B cell (primary cell): ENCODE measurements around the gene TSHZ1. TPM values are rescaled to one million over a fixed set of nuclear protein-coding genes. Genes with fewer than 3 reads are reported as not detected.

Experiments
- ATAC-seq: fragments of 200-7000 bp; cut with Tn5 transposase; one replicate; pipeline ENCODE4 v1.10.0; 2021; ENCODE audit warnings: low read depth, mild to moderate bottlenecking, moderate number of reproducible peaks, moderate library complexity
- CTCF ChIA-PET: fragments of 350-600 bp; sonication (Branson Sonifier 250); formaldehyde crosslinking; loops from one replicate; lab custom pipeline; 2021; ENCODE audit warnings: antibody characterized with exemption, inconsistent platforms; lab: Charles Lee
- POLR2A ChIA-PET: fragments of 350-600 bp; sonication (Branson Sonifier 250); formaldehyde crosslinking; loops from one replicate; lab custom pipeline; 2021; ENCODE audit warnings: antibody characterized with exemption; lab: Charles Lee
- DNase-seq: peaks from one replicate; pipeline ENCODE4 v3.0.0; 2013
- H2AFZ ChIP-seq: 2 replicates; pipeline ENCODE4 v1.6.1; 2012; ENCODE audit warnings: mild to moderate bottlenecking, low read depth, low read length; ENCODE audit not compliant: insufficient read depth, poor library complexity, severe bottlenecking
- H3K27ac ChIP-seq, 2 donors: 1 replicate in 1 of 2; 2 replicates in 1 of 2; pipeline ENCODE4 v1.5.1; 2012 to 2013; ENCODE audit warnings: low read length in 2 of 2, mild to moderate bottlenecking in 2 of 2, moderate library complexity in 1 of 2
- H3K27me3 ChIP-seq, 4 experiments: fragments of 200-600 bp in 1 of 4; sonication (generic) in 1 of 4; replicated peaks in 1 of 4; 1 replicate in 2 of 4; 2 replicates in 2 of 4; pipeline versions ENCODE4 v1.6.1 to v1.7.0; 2013 to 2016; ENCODE audit warnings: low read length in 3 of 4, mild to moderate bottlenecking in 2 of 4, mixed read lengths in 1 of 4, moderate library complexity in 1 of 4; ENCODE audit not compliant: insufficient read depth in 4 of 4, control insufficient read depth in 3 of 4; ENCODE audit errors: control extremely low read depth in 1 of 4
- H3K36me3 ChIP-seq, 2 experiments: replicated peaks in 1 of 2; 1 replicate in 1 of 2; 2 replicates in 1 of 2; pipeline versions ENCODE4 v1.6.1 to v1.7.1; 2013; ENCODE audit warnings: low read length in 1 of 2; ENCODE audit not compliant: insufficient read depth in 2 of 2, control insufficient read depth in 1 of 2; ENCODE audit errors: control extremely low read depth in 1 of 2, extremely low read depth in 1 of 2
- H3K4me1 ChIP-seq, 2 donors: fragments of 200-600 bp in 1 of 2; sonication (generic) in 1 of 2; 1 replicate in 1 of 2; 2 replicates in 1 of 2; pipeline versions ENCODE4 v1.5.1 to v1.6.1; 2013 to 2017; ENCODE audit warnings: low read length in 2 of 2; ENCODE audit not compliant: control insufficient read depth in 2 of 2, insufficient read depth in 2 of 2
- H3K4me2 ChIP-seq: replicated peaks from 2 replicates; pipeline ENCODE3; 2012; ENCODE audit warnings: mild to moderate bottlenecking, low read depth, low read length; ENCODE audit not compliant: poor library complexity, severe bottlenecking
- H3K4me3 ChIP-seq, 5 experiments: fragments of 200-600 bp in 1 of 5; sonication (generic) in 1 of 5; 1 replicate in 3 of 5; 2 replicates in 2 of 5; pipeline versions ENCODE4 v1.5.1 to v1.7.0; 2011 to 2016; ENCODE audit warnings: low read length in 4 of 5, mild to moderate bottlenecking in 4 of 5, low read depth in 2 of 5, control low read depth in 1 of 5, moderate library complexity in 1 of 5; ENCODE audit not compliant: insufficient read depth in 1 of 5; ENCODE audit errors: control extremely low read depth in 1 of 5, extremely low read depth in 1 of 5
- H3K79me2 ChIP-seq: fragments of 200-600 bp; sonication (generic); one replicate; pipeline ENCODE4 v1.6.0; 2016; ENCODE audit warnings: low read length; ENCODE audit not compliant: control insufficient read depth, insufficient read depth
- H3K9ac ChIP-seq: fragments of 200-600 bp; sonication (generic); 2 replicates; pipeline ENCODE4 v1.6.1; 2017; ENCODE audit warnings: mild to moderate bottlenecking, low read length, moderate library complexity
- H3K9me3 ChIP-seq, 3 donors: one replicate each; pipeline versions ENCODE4 v1.6.1 to v1.7.1; 2013; ENCODE audit warnings: low read length in 2 of 3; ENCODE audit not compliant: control insufficient read depth in 2 of 3, insufficient read depth in 1 of 3; ENCODE audit errors: control extremely low read depth in 1 of 3
- H4K20me1 ChIP-seq: 2 replicates; pipeline ENCODE4 v1.6.0; 2012; ENCODE audit warnings: mild to moderate bottlenecking, low read length; ENCODE audit not compliant: insufficient read depth, control insufficient read depth, poor library complexity, severe bottlenecking
- H3K27ac Mint-ChIP-seq: one replicate; pipeline ENCODE4 v1.8.0; 2021; ENCODE audit warnings: mixed read lengths
- H3K27me3 Mint-ChIP-seq: one replicate; pipeline ENCODE4 v1.8.0; 2021; ENCODE audit warnings: mixed read lengths
- H3K4me1 Mint-ChIP-seq: one replicate; pipeline ENCODE4 v1.8.0; 2021; ENCODE audit warnings: mixed read lengths
- H3K4me3 Mint-ChIP-seq: one replicate; pipeline ENCODE4 v1.8.0; 2021; ENCODE audit warnings: mixed read lengths
- H3K9me3 Mint-ChIP-seq: one replicate; pipeline ENCODE4 v1.8.0; 2022; ENCODE audit warnings: mixed read lengths; ENCODE audit not compliant: insufficient read depth
- CTCF ChIP-seq: fragments of 200-600 bp; IDR thresholded peaks from one replicate; pipeline ENCODE4 v1.8.0; 2022; ENCODE audit warnings: antibody characterized with exemption, mild to moderate bottlenecking
- EZH2 ChIP-seq: IDR thresholded peaks from 2 replicates; pipeline ENCODE4 v1.6.1; 2012; ENCODE audit warnings: borderline replicate concordance, low read depth, mild to moderate bottlenecking, moderate library complexity, low read length; ENCODE audit not compliant: insufficient read depth, poor library complexity, severe bottlenecking
- WGBS: methylation state at CpG from one replicate; pipeline ENCODE4 v1.1.5; 2013; ENCODE audit warnings: missing lambda C conversion rate; ENCODE audit not compliant: insufficient coverage; 5-methylcytosine and 5-hydroxymethylcytosine counted together
- intact Hi-C: fragments of 100-400 bp; cut with micrococcal nuclease; formaldehyde crosslinking; loops from one replicate; pipeline ENCODE4 v1.10.0; 2022
- polyA plus RNA-seq: library from polyadenylated mRNA; depleted of rRNA; stranded (reverse); fragments of >200 nt; gene quantifications from 2 replicates; pipeline ENCODE4 v1.2.3, GENCODE V29; 2012
- total RNA-seq, 2 donors: library from RNA; stranded (reverse); fragments of 120-200 nt in 1 of 2; gene quantifications; 1 replicate in 1 of 2; 2 replicates in 1 of 2; pipeline versions ENCODE4 v1.2.3 to v1.2.4, GENCODE V29; 2013 to 2022

Gene TSHZ1
- total and polyA plus RNA-seq, 2 donors (not counting 1 experiment from before 2014, with no cell fraction given), result 5.3 to 9.8 TPM

- H2AFZ ChIP-seq, result no peak overlapping the region
- no peak overlapping the region for H3K4me3 ChIP-seq
- H3K4me3 Mint-ChIP-seq, result no peak overlapping the region
- H3K27me3 ChIP-seq, result no peaks in the 10 kb centered on the region
- DNase-seq (no peak), ATAC-seq (no peak)
- H3K4me1 Mint-ChIP-seq, result peaks cover 7% of the 10 kb centered on the region
- POLR2A ChIA-PET, result interaction anchor here (0.6 kb wide), 1 partner anchor 120 kb away, joined by 4 read pairs; no protein-coding TSS in a partner anchor
- H3K27me3 Mint-ChIP-seq, result no peaks in the 10 kb centered on the region
- no peaks in the 10 kb centered on the region for H4K20me1 ChIP-seq
- peaks cover 62% of the 10 kb centered on the region for H3K79me2 ChIP-seq
- H3K9me3 Mint-ChIP-seq, result no peaks in the 10 kb centered on the region
- WGBS, result 100% methylated on average over 1 of the region's 1 CpG
- H3K27ac Mint-ChIP-seq, result no peak overlapping the region
- H3K9ac ChIP-seq, result no peak overlapping the region
- intact Hi-C loops, result no loop called here
- no peaks in the 10 kb centered on the region for H3K36me3 ChIP-seq
- H3K27ac ChIP-seq, result no peak overlapping the region
- H3K9me3 ChIP-seq, result peaks cover 0 to 13% (median 0%) of the 10 kb centered on the region in 3 donors
- peaks cover 0 to 1% of the 10 kb centered on the region in 2 donors for H3K4me1 ChIP-seq
- CTCF ChIA-PET, result interaction anchor here (1.1 to 1.2 kb wide), 2 partner anchors 9 to 69 kb away, joined by 3 read pairs; no protein-coding TSS in a partner anchor
- TF ChIP-seq CTCF, result no peak
- TF ChIP-seq EZH2, result no peak
- no peak overlapping the region for H3K4me2 ChIP-seq
Observed at GRCh38 chr18:75241705-75242104, 31.1 kb downstream of the TSHZ1 start.

- DNase-seq (no peak), ATAC-seq (no peak)
- CTCF ChIA-PET, result no interaction called here
- Histone ChIP-seq H3K9me3 (peaks cover 0 to 23% (median 5%) of the 10 kb centered on the region in 3 donors), H3K27me3 (no peaks in the 10 kb centered on the region), H3K79me2 (peaks cover 48% of the 10 kb centered on the region), H2AFZ (no peak overlapping the region), H3K27ac (no peak overlapping the region), H3K9ac (no peak overlapping the region), H3K4me3 (no peak overlapping the region), H3K36me3 (no peaks in the 10 kb centered on the region), H3K4me2 (no peak overlapping the region), H3K4me1 (peaks cover 11 to 23% of the 10 kb centered on the region in 2 donors), H4K20me1 (no peaks in the 10 kb centered on the region)
- H3K27me3 Mint-ChIP-seq, result no peaks in the 10 kb centered on the region
- no peak for TF ChIP-seq CTCF
- TF ChIP-seq EZH2, result no peak
- intact Hi-C loops, result no loop called here
- 96% methylated on average over 16 of the region's 19 CpGs for WGBS
- H3K4me3 Mint-ChIP-seq, result no peak overlapping the region
- POLR2A ChIA-PET, result interaction anchor here (0.6 kb wide), 1 partner anchor 34 kb away, joined by 4 read pairs; the partner anchor contains the start of gene TSHZ1
- H3K9me3 Mint-ChIP-seq, result no peaks in the 10 kb centered on the region
- H3K4me1 Mint-ChIP-seq, result peaks cover 27% of the 10 kb centered on the region
- no peak overlapping the region for H3K27ac Mint-ChIP-seq
Observed at GRCh38 chr18:75244351-75245313, 34.0 kb downstream of the TSHZ1 start.
